Measurements from ENCODE around the gene ERC2. TPM values are rescaled to one million over a fixed set of nuclear protein-coding genes. Genes with fewer than 3 reads are reported as not detected.

ERC2 gene
- total RNA-seq, 4 donors from 2014 or later = 5.3 to 8.8 (median 7.8) TPM

DNA sequence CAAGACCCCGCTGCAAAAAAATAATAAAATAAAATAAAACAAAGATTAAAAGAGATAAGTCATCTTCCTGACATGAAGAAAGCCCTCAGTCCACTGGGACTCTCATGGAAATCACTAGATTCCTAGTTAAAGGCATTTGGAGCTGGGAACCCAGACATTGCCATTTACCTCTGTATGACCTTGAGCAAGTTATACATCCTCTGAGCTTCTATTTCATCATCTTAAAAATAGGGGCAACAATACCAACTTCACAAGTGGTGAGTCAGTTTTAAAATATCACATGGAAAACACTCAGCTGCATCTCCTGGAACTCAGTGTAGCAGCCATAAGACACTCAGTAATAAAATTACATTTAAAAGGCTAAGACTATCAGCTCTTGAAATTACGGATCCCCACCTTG is 334.8 kb downstream of the ERC2 start:
- H3K27ac ChIP-seq = no peak overlapping the region
- no peaks in the 10 kb centered on the region for H3K27me3 ChIP-seq
- no peaks in the 10 kb centered on the region for H3K36me3 ChIP-seq
- DNase-seq = no peak
- no peaks in the 10 kb centered on the region for H3K9me3 ChIP-seq
- intact Hi-C loops (cut with DNase I) = no loop called here
- WGBS, 2 donors = 97 to 98% methylated on average over 2 of the region's 2 CpGs
- H3K4me3 ChIP-seq (replicated peaks in 1 of 3) = no peak overlapping the region
- no peak for TF ChIP-seq POLR2A (IDR thresholded peaks at IDR 0.05)
- TF ChIP-seq, protein P1, sequence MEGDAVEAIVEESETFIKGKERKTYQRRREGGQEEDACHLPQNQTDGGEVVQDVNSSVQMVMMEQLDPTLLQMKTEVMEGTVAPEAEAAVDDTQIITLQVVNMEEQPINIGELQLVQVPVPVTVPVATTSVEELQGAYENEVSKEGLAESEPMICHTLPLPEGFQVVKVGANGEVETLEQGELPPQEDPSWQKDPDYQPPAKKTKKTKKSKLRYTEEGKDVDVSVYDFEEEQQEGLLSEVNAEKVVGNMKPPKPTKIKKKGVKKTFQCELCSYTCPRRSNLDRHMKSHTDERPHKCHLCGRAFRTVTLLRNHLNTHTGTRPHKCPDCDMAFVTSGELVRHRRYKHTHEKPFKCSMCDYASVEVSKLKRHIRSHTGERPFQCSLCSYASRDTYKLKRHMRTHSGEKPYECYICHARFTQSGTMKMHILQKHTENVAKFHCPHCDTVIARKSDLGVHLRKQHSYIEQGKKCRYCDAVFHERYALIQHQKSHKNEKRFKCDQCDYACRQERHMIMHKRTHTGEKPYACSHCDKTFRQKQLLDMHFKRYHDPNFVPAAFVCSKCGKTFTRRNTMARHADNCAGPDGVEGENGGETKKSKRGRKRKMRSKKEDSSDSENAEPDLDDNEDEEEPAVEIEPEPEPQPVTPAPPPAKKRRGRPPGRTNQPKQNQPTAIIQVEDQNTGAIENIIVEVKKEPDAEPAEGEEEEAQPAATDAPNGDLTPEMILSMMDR (IDR thresholded peaks at IDR 0.05) = no peak
- H3K4me1 ChIP-seq = no peaks in the 10 kb centered on the region

DNA sequence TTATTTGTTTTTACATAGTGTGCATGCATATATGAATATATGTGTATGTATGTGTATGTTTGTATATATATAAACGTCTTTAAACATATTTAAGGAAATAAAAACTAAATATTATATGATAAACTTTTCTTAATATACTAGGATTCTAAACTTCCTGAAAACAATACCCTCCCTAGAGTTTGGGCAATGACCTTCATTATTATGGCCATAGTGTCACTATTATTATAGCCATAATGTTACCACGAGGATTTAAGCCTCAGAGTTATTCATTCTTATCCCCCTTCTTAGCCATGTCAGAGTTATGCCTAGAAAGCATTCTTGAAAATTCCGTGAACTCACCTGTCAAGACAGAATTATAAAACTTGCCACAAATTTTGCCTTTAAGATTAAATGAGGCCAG is 335.5 kb downstream of the ERC2 start:
- Histone ChIP-seq H3K27me3 (no peaks in the 10 kb centered on the region), H3K36me3 (no peaks in the 10 kb centered on the region), H3K4me3 (replicated peaks in 1 of 3) (no peak overlapping the region), H3K27ac (no peak overlapping the region), H3K9me3 (no peaks in the 10 kb centered on the region), H3K4me1 (no peaks in the 10 kb centered on the region)
- 90 to 91% methylated on average over 3 of the region's 3 CpGs for WGBS, 2 donors
- no peak for DNase-seq
- intact Hi-C loops (cut with DNase I) = no loop called here
- no peak for TF ChIP-seq POLR2A (IDR thresholded peaks at IDR 0.05)
- TF ChIP-seq, protein P1 (IDR thresholded peaks at IDR 0.05) = no peak

DNA sequence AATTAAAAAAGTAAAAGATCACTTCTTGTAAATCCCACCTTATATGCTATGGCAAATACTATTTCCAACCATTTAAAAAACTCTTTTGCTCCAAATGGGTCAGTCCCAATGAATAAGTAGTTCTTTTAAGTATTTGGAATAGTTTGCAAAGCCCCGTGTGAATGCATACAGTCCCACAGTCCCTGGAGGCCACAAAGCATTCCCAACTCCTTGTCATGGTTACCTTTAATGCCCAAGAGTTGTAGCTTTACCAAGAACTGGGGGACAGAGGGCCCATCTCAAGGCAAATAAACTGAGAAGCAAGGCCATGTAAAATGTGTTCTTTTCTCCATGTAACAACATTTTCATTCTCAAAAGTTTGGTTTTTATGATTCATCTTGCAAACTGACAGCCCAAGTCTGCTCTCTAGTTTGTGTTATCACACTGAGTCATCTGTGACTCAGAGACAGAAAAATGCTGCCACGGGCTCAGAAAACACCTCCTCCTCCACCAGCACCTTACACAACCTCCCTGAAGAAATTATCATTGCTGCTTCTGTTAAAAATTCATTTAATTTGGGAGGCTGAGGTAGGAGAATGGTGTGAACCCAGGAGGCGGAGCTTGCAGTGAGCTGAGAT is 336.2 kb downstream of the ERC2 start:
- 49 to 64% methylated on average over 3 of the region's 3 CpGs for WGBS, 2 donors
- no peaks in the 10 kb centered on the region for H3K4me1 ChIP-seq
- DNase-seq = no peak

DNA sequence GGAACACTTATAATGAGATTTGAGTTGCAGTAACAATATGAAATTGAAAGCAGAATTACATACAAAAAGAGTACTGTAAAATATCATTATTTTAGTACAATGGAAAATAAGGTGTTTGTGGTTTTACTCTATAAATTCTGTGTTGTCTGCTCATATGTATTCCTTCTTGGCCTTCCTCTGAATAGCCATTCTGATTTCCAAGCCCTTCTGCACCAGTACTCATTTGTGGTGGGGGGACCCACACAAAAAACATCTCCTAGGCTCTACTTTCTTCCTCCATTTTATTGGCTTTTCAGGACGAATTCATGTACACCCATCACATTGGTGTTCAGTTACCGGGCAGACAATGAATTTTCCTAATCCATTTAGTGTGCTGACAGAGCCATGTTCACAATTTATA is 338.2 kb downstream of the ERC2 start:
- WGBS, 2 donors = 84 to 87% methylated on average over 2 of the region's 2 CpGs
- intact Hi-C loops (cut with DNase I) = no loop called here

More for the DNA sequence above, 336.2 kb downstream of the ERC2 start:
- no peak overlapping the region for H3K27ac ChIP-seq
- no peaks in the 10 kb centered on the region for H3K36me3 ChIP-seq
- no peaks in the 10 kb centered on the region for H3K27me3 ChIP-seq
- H3K9me3 ChIP-seq = no peaks in the 10 kb centered on the region
- TF ChIP-seq POLR2A (IDR thresholded peaks at IDR 0.05) = no peak
- intact Hi-C loops (cut with DNase I) = no loop called here
- H3K4me3 ChIP-seq (replicated peaks in 1 of 3) = no peak overlapping the region

DNA sequence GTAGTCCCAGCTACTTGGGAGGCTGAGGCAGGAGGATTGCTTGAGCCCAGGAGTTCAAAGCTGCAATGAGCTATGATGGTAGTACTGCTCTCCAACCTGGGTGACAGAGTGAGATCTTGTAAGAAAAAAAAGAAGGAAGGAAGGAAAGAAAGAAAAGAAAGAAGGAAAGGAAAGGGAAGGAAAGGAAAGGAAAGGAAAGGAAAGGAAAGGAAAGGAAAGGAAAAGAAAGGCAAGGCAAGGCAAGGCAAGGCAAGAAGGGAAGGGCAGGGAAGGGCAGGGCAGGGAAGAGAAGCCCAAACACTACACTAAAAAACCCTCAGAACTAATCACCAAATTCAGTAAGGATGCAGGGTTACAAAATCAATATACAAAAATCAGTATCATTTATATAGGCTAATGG is 341.6 kb downstream of the ERC2 start:
- Histone ChIP-seq H3K27me3 (no peaks in the 10 kb centered on the region), H3K36me3 (no peaks in the 10 kb centered on the region), H3K4me3 (replicated peaks in 1 of 3) (no peak overlapping the region), H3K4me1 (no peaks in the 10 kb centered on the region), H3K9me3 (no peaks in the 10 kb centered on the region), H3K27ac (no peak overlapping the region)
- TF ChIP-seq, protein P1 (IDR thresholded peaks at IDR 0.05) = no peak
- no peak for TF ChIP-seq POLR2A (IDR thresholded peaks at IDR 0.05)
- DNase-seq = no peak
- intact Hi-C loops (cut with DNase I) = no loop called here

More for the DNA sequence above, 338.2 kb downstream of the ERC2 start:
- Histone ChIP-seq H3K4me3 (replicated peaks in 1 of 3) (no peak overlapping the region), H3K4me1 (no peaks in the 10 kb centered on the region), H3K27me3 (no peaks in the 10 kb centered on the region), H3K36me3 (no peaks in the 10 kb centered on the region), H3K9me3 (no peaks in the 10 kb centered on the region), H3K27ac (no peak overlapping the region)
- TF ChIP-seq POLR2A (IDR thresholded peaks at IDR 0.05) = no peak
- TF ChIP-seq, protein P1 (IDR thresholded peaks at IDR 0.05) = no peak
- DNase-seq = no peak
